22Rv1 (cell line): ENCODE data around the gene TMEM131.

Source experiments
- ZFX ChIP-seq: fragments of 450-650 bp; IDR thresholded peaks from 2 replicates; pipeline ENCODE4 v1.6.1; 2017; ENCODE audit warnings: antibody characterized with exemption, borderline replicate concordance
- TF ChIP-seq, protein P1 (sequence below): fragments of 450-650 bp; IDR thresholded peaks from 2 replicates; pipeline ENCODE4 v1.5.1; 2017; ENCODE audit warnings: mild to moderate bottlenecking

DNA sequence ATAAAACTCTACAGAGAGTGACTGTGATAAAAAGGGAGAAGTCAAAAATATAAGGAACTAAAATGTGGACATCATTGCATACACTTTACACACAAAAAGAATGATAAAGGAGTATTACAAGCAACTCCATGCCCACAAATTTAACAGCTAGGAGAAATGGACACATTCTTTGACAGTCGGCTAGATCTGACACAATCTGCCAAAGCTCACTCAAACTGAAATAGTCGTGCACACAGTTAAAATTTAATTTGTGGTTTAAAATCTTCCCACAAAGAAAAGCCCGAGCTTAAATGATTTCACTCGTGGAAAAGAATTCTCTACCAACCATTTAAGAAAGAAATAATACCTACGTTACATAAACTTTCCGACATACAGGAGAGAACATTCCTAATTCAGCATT is 149.9 kb downstream of the TMEM131 start:
- TF ChIP-seq, protein P1, sequence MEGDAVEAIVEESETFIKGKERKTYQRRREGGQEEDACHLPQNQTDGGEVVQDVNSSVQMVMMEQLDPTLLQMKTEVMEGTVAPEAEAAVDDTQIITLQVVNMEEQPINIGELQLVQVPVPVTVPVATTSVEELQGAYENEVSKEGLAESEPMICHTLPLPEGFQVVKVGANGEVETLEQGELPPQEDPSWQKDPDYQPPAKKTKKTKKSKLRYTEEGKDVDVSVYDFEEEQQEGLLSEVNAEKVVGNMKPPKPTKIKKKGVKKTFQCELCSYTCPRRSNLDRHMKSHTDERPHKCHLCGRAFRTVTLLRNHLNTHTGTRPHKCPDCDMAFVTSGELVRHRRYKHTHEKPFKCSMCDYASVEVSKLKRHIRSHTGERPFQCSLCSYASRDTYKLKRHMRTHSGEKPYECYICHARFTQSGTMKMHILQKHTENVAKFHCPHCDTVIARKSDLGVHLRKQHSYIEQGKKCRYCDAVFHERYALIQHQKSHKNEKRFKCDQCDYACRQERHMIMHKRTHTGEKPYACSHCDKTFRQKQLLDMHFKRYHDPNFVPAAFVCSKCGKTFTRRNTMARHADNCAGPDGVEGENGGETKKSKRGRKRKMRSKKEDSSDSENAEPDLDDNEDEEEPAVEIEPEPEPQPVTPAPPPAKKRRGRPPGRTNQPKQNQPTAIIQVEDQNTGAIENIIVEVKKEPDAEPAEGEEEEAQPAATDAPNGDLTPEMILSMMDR, result no peak
- no peak for TF ChIP-seq ZFX
